ENCODE data around the gene ETS2.
"Not testable (repeated sequence)": the region's sequence is repeated elsewhere in the genome, so short reads cannot be mapped to it uniquely, and the experiment has no call there.

The ETS2 gene

DNA sequence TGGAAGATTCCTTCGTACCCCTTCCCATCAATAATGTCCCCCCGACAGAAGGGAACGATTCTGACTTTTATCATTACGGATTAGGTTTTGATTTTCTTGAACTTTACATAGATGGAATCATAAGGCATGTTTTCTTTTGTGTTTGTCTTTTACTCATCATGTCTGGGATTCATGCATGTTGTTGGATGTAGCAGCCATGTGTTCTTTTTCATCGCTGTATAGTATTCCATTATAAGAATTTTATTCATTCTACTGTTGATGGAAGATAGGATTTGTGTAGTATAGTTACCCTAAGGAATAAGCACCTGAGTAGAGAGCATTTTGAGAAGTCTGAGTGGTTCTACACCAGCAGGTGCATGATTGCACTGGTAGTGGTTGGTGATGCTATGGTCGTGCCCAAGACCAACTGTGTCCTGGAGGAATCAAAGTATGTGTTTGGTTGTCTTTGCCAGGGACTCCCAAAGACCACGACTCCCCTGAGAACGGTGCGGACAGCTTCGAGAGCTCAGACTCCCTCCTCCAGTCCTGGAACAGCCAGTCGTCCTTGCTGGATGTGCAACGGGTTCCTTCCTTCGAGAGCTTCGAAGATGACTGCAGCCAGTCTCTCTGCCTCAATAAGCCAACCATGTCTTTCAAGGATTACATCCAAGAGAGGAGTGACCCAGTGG, 13.5 kb downstream of the ETS2 start:
- DNase-seq = no peak

- no peak for DNase-seq
Observed at GRCh38 chr21:38819719-38820159, 14.0 kb downstream of the ETS2 start.

DNA sequence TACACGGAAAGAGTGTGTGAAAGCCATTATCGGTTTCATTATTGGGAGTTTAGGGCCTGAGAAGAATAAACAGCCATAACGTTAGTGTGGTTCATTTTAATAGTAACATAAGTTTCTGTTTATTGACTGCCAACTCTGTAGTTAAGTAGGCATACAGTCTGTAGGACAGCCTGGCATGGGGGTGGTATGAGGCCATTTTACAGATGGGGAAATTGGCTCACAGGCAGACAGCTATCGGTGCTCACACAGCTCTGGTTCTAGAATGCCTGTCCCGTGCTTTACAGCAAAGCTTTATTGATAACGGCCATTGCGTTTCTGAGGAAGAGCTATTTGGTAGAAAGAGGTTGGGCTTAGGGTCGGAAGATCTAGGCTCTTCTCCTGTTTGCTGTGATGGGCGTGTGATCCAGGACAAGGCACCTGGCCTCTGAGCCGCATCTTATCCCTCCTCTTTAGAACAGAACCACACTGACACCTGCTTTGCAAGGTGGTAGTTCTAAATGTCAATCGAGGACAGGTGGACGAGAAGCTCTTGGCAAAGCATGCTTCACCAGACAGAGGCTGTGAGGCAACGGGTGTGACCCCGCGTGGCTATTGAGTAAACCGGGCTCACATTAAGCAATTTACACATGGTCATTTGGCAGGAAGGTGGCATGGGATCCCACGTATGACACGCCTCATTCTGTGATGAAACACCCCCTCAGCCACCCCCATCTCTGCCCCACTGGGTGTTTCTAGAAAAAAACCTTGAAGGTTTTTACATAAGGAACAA, 14.9 kb downstream of the ETS2 start:
- DNase-seq = no peak

DNA sequence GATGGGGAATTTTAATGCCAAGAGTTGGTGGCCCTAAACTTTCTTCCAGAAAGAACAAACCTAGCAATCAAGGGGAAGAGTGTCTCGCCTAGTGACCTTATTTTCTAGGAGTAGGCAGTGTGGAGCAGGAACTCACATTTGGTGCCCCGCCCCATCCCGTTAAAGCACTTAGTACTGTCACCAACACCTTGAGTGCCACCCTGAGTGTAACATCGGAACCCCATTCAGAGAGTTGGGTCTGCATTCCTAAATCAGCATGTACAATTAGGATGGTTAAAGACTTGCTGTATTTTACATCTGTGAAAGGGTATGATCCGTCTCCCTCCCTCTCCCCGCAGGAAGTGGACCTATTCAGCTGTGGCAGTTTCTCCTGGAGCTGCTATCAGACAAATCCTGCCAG, 15.5 kb downstream of the ETS2 start:
- no peak for DNase-seq

DNA sequence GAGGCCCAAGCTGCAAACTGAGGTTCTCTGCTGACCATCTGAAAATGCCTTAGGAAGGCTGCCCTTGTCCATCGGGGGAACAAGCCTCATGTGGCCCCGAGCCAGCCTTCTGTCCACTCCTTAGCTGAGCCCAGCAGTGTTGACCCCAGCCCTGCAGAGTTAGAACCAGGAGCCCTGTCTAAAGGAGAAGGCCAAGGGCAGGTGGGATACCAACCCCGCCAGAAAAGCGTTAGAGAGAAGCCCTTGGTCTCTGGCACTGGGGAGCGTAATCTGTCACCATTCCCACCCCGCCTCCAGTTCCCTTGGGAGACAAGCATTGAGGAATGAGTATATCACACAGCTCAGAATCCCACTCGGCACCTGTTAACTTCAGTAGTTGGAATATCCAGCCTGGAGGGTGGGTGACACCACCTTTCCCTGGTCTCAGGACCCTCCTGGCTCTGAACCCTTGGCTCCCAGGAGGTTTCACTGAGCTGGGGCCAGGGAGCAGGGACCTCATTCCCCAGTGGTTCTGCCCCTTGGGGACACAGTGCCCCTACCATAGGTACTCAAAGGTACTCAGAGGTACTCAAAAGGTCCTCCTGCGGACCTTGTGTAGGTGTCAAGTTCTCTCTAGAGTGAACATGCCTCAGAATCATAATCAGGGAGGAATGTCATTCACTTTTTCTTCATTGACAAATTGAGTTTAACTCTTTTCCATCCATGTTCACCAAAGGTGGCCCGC, 16.4 kb downstream of the ETS2 start:
- DNase-seq = no peak

DNA sequence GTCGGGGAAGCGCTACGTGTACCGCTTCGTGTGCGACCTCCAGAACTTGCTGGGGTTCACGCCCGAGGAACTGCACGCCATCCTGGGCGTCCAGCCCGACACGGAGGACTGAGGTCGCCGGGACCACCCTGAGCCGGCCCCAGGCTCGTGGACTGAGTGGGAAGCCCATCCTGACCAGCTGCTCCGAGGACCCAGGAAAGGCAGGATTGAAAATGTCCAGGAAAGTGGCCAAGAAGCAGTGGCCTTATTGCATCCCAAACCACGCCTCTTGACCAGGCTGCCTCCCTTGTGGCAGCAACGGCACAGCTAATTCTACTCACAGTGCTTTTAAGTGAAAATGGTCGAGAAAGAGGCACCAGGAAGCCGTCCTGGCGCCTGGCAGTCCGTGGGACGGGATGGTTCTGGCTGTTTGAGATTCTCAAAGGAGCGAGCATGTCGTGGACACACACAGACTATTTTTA, 17.1 kb downstream of the ETS2 start:
- no peak for DNase-seq

- peak in 1 of 2 donors; percentile 2 for DNase-seq
Observed at GRCh38 chr21:38823737-38824123, 18.0 kb downstream of the ETS2 start.

DNA sequence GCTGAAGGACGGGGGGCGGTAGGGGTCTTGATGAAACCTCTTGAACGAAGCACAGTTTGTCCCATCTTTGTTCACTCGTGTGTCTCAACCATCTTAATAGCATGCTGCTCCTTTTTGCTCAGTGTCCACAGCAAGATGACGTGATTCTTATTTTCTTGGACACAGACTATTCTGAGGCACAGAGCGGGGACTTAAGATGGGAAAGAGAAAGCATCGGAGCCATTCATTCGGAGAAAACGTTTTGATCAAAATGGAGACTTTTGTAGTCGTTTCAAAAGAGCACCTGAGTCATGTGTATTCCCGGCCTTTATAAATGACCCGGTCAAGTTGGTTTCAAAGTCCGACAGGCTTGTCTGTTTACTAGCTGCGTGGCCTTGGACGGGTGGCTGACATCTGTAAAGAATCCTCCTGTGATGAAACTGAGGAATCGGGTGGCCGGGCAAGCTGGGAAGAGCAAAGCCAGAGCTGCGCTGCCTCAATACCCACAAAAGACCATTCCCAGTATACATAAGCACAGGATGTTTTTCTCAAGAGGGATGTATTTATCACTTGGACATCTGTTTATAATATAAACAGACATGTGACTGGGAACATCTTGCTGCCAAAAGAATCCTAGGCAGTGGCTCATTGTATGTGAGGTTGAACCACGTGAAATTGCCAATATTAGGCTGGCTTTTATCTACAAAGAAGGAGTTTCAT, 18.5 kb downstream of the ETS2 start:
- DNase-seq = no peak

DNA sequence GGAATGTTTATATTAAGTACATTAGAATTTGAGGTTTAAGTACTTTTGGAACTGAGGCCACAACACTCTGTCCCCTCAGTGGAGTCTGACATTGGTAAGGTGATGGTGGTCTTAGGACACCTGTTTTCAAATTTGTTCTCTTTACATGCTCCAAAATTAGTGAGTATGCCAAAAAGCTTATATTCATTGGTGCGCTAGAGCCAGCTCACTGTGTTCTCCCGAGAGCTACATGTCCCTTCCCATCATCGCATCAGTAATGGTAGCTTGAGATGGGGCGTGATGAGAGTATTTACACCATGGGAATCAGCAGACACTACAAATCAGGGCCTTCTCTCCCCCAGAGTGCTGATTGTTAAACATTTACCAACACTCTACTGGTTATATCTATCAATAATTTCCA, 19.5 kb downstream of the ETS2 start:
- DNase-seq = no peak

DNA sequence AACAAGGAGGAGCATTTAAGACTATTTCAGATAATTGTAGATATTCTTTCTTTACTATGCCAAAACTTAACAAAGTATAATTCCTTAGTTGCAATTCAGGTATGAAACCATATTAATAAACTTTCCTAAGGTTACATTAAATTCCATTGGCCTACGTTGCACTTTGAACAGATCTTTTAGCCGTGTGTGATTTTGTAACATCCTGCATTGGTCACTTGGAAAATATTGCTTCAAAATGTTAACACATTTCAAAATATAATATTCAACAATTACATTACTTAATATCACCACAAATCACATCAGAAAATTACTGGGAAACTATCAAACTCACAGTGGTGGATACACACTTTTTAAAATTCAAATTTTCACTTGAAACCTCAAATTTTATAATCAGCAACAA, 20.2 kb downstream of the ETS2 start:
- no peak for DNase-seq

GRCh38 chr21:38828111-38828510, 22.4 kb downstream of the ETS2 start:
- not testable (repeated sequence) for DNase-seq

- DNase-seq = no peak
Observed at GRCh38 chr21:38830671-38831525, 25.2 kb downstream of the ETS2 start.

DNA sequence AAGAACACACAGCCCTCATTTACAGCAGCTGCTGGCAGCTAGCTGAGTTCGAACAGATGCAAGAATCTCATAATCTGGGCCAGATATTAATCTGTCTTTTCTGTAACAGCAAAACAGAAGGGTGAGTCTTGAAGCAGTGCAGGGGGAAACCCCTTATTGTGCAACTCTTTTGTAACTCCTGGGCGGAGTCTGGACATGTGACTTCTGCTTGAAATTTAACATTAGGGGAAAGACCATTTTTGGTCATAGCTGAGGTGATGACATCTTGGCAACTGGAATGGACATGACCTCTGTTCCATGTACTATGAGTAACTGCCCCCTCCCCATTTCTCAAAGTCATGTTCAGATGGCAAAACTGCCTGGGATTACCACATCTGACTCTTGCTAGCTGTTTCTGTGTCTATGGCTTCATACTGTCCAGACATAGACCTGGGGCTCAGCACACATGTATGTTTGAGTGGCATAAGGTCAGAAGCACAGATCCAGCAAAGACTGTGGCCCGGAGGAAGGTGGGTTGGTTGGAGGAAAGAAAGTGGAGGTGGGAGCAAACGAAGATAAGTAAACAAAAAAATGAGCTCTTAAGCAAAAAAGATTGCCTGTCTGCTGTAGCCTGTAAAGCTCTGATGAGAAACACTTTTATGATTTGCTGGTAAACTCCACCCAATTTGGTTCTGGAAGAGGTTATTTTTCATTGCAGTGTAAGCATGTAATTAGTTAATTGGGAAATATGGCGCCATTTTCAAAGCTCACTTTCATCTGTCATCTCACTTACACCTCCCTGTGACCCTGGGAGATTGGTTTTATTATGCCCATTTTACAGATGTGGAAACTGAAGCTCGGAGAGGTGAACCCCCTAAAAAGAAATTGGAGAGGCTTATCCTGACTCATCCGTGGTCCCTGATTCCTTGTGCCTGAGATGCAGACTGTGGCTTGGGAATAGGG, 26.1 kb downstream of the ETS2 start:
- peak in 1 of 2 donors; percentile 5 for DNase-seq

DNA sequence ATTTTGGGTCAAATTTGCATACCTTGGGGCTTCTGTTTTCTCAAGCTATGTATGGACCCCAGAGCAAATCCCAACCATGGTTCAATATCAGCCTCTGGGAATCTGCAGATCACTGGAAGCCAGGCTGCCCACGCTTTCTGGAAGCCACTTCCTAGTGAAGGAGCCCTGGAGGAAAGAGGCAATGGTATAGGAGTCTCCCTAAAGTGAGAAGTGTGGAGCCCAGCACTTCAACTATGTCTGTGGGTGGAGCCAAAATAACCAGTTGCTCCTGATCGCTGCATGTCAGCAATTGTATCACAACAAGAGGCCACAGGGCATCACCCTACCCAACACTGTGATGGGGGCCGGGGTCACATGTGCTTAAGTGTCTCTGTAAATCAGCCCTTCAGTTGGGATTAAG, 26.9 kb downstream of the ETS2 start:
- no peak for DNase-seq

GRCh38 chr21:38833117-38833516, 27.4 kb downstream of the ETS2 start:
- no peak for DNase-seq

DNA sequence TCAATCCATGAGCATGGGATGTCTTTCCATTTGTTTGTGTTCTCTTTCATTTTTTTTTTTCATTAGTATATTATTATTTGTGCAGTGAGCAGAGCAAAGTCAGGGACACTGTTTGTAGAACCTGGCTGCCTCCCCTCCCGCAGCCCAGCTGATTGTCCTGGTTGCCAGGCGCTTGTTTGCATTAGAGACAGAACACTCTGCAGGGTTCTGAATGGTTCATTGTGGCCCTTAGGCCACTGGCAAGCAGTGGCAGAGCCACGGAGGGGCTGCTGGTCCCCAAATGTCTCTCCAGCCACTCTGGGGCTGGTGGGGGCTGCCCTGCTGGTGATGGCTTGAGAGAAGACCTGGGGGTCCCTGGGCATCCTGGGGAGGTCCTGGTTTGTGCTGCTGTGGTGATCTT, 29.0 kb downstream of the ETS2 start:
- no peak for DNase-seq

- DNase-seq = no peak
Observed at GRCh38 chr21:38837806-38838461, 32.2 kb downstream of the ETS2 start.

DNA sequence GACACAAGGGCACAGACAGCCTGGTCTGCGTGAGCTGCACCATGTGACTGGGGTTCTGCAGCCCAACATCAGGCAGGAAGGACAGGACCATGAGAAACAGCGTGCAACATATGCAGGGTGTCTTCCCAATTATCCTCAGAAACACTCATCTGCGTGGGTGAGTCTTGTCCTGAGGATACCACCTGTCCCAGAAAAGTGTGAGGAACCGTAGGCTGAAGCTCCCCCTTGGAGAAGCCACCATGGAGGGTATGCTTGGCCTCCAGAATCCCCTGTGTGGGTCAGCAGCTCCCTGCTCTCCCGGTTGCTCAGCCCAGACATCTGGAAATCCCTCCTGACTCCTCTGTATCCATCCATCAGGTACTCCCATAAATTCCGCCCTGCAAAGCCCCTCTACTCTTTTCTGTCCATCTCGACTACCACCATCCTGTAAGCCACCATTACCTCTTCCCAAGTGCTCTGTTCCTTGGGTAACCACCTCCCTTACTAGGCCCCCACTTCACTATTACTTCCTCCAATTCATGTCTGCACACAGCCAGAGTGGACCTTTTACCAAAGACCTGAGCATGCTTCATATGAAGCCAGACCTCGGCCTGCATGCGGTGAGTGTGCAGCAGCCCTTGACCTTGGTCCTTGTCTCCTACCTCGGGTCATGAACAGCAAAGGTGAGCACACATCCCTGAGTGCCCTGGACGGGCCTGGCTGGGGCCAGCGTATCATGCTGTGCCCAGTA, 33.0 kb downstream of the ETS2 start:
- DNase-seq = no peak
